Sigmoid colon (tissue), 4 donors: ENCODE measurements around the gene ARHGEF6.

ENCODE experiments used
- CTCF ChIP-seq, 4 experiments: fragments of 450-650 bp in 3 of 4; fragments of 200-600 bp in 1 of 4; IDR thresholded peaks; one replicate each; pipeline ENCODE4 v1.5.1; 2016 to 2019; ENCODE audit warnings: antibody characterized with exemption in 4 of 4, mild to moderate bottlenecking in 3 of 4, moderate library complexity in 2 of 4
- POLR2AphosphoS5 ChIP-seq, 4 donors: sonication (generic); formaldehyde crosslinking; IDR thresholded peaks; one replicate each; pipeline ENCODE4 v1.6.1; 2017; ENCODE audit warnings: antibody characterized with exemption in 4 of 4

DNA sequence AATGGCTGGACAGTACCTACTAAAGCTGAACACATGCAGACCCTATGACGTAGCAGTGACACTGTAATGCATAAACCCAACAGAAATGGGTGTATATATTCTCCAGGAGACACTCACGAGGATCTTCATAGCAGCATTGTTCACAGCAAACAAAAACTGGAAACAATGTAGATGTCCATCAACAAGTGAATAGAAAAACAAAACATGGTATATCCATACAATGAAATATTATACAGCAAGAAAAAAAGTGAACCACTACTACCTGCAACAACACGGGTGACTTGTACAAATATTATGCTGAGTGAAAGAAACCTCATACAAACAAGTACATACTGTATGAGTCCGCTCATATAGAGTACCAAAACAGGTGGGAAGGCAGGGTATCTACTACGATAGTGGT, 16.5 kb downstream of the ARHGEF6 start:
- TF ChIP-seq CTCF (IDR thresholded peaks at IDR 0.05) (no peak), POLR2AphosphoS5 (IDR thresholded peaks at IDR 0.05) (no peak)
